GM23338 (cell line): ENCODE results near the gene SMYD3.

ENCODE experiments used
- EZH2 ChIP-seq: fragments of 200-600 bp; sonication (generic); IDR thresholded peaks from one replicate; pipeline ENCODE4 v1.8.0; 2017; ENCODE audit warnings: antibody characterized with exemption, mild to moderate bottlenecking, low read depth; ENCODE audit not compliant: unreplicated experiment
- EZH2phosphoT487 ChIP-seq: fragments of 200-600 bp; sonication (generic); IDR thresholded peaks from one replicate; pipeline ENCODE4 v1.8.1; 2018; ENCODE audit warnings: antibody characterized with exemption; ENCODE audit not compliant: unreplicated experiment
- POLR2AphosphoS5 ChIP-seq: IDR thresholded peaks from 2 replicates; pipeline ENCODE4 v1.6.1; 2016; ENCODE audit warnings: antibody characterized with exemption, low read depth
- TF ChIP-seq, protein P1 (sequence below), 2 experiments: fragments of 200-600 bp in 1 of 2; sonication (generic) in 1 of 2; conservative IDR thresholded peaks; 2 replicates each; pipeline versions ENCODE4 v1.5.1 to v1.6.1; 2016 to 2017; ENCODE audit warnings: antibody characterized with exemption in 2 of 2, low read depth in 2 of 2, mild to moderate bottlenecking in 2 of 2, moderate library complexity in 1 of 2

DNA sequence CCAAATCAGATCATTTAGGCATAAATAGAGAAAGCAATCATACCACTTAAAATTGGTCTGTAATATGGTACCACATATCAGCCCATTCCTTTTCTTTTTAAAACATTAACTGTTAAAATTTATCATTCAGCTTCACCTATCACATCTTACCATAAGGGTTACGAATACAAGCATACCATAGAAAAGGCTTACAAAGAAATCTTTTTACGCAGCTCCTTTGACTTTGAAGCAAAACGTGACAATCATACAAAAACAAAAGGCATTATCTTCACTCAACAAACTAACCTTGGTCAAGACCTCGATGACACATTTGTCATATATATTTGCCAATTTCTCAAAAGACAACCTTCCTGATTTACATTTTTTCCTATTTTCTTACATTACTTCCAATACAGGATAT is 169.0 kb downstream of the SMYD3 start:
- TF ChIP-seq EZH2 (no peak), EZH2phosphoT487 (no peak), POLR2AphosphoS5 (no peak)
- TF ChIP-seq, protein P1, sequence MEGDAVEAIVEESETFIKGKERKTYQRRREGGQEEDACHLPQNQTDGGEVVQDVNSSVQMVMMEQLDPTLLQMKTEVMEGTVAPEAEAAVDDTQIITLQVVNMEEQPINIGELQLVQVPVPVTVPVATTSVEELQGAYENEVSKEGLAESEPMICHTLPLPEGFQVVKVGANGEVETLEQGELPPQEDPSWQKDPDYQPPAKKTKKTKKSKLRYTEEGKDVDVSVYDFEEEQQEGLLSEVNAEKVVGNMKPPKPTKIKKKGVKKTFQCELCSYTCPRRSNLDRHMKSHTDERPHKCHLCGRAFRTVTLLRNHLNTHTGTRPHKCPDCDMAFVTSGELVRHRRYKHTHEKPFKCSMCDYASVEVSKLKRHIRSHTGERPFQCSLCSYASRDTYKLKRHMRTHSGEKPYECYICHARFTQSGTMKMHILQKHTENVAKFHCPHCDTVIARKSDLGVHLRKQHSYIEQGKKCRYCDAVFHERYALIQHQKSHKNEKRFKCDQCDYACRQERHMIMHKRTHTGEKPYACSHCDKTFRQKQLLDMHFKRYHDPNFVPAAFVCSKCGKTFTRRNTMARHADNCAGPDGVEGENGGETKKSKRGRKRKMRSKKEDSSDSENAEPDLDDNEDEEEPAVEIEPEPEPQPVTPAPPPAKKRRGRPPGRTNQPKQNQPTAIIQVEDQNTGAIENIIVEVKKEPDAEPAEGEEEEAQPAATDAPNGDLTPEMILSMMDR (conservative IDR thresholded peaks at IDR 0.05; ENCODE audit: low read depth in 2 of 2): no peak
